Tibial nerve (tissue), 4 donors: ENCODE data around the gene SPTBN5.

ENCODE experiments used
- EP300 ChIP-seq, 2 donors: sonication (generic); formaldehyde crosslinking; IDR thresholded peaks; one replicate each; pipeline ENCODE4 v1.6.1; 2017; ENCODE audit warnings: antibody characterized with exemption in 2 of 2, mild to moderate bottlenecking in 1 of 2
- POLR2A ChIP-seq, 2 donors: fragments of 450-650 bp; IDR thresholded peaks; one replicate each; pipeline ENCODE4 v1.6.1; 2017; ENCODE audit warnings: antibody characterized with exemption in 2 of 2, mild to moderate bottlenecking in 2 of 2, moderate library complexity in 2 of 2
- TF ChIP-seq, protein P1 (sequence below), 5 experiments: fragments of 200-600 bp in 3 of 5; fragments of 450-650 bp in 2 of 5; sonication (generic) in 3 of 5; IDR thresholded peaks; one replicate each; pipeline ENCODE4 v1.5.1; 2016 to 2019; ENCODE audit warnings: antibody characterized with exemption in 5 of 5, mild to moderate bottlenecking in 3 of 5, moderate library complexity in 2 of 5

DNA sequence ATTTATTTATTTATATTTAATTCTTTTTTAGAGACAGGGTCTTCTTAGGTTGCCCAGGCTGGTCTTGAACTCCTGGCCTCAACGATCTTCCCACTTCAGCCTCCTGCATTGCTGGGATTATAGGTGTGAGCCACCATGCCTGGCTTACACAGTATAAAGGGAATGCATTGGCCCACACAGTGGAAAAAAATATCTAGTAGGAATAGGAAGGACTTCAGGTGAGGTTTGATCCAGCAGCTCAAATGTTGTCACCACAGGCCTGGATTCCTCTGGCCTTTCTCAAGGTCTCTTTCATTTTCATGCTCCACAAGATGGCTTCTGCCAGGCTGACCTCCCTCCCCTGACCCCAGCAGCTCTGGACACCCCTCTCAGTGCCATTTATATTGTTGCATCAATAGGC lies 2.1 kb upstream of the SPTBN5 start:
- TF ChIP-seq POLR2A (IDR thresholded peaks at IDR 0.05), result no peak
- TF ChIP-seq, protein P1, sequence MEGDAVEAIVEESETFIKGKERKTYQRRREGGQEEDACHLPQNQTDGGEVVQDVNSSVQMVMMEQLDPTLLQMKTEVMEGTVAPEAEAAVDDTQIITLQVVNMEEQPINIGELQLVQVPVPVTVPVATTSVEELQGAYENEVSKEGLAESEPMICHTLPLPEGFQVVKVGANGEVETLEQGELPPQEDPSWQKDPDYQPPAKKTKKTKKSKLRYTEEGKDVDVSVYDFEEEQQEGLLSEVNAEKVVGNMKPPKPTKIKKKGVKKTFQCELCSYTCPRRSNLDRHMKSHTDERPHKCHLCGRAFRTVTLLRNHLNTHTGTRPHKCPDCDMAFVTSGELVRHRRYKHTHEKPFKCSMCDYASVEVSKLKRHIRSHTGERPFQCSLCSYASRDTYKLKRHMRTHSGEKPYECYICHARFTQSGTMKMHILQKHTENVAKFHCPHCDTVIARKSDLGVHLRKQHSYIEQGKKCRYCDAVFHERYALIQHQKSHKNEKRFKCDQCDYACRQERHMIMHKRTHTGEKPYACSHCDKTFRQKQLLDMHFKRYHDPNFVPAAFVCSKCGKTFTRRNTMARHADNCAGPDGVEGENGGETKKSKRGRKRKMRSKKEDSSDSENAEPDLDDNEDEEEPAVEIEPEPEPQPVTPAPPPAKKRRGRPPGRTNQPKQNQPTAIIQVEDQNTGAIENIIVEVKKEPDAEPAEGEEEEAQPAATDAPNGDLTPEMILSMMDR (IDR thresholded peaks at IDR 0.05), result no peak
- TF ChIP-seq EP300 (IDR thresholded peaks at IDR 0.05), result no peak
